AML-193 (cell line): ENCODE results near the gene TARM1.
"Not testable (repeated sequence)": the region's sequence is repeated elsewhere in the genome, so short reads cannot be mapped to it uniquely, and the experiment has no call there.

Experiments used
- DNase-seq, 2 experiments: peaks; one replicate each; lab custom pipeline; 2025; lab: John Stamatoyannopoulos, UW

Gene TARM1

DNA sequence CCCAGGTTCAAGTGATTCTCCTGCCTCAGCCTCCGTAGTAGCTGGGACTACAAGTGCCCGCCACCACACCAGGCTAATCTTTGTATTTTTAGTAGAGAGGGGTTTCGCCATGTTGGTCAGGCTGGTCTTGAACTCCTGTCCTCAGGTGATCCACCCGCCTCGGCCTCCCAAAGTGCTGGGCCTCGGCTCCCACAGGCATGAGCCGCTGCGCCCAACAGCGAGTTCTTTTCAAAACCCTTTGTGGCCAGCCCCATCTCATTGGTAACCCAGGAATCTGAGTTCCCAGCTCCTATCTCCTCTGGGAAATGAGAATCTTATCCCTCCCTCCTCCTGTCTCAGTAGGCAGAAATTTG, 18.7 kb upstream of the TARM1 start:
- DNase-seq = not testable (repeated sequence)

DNA sequence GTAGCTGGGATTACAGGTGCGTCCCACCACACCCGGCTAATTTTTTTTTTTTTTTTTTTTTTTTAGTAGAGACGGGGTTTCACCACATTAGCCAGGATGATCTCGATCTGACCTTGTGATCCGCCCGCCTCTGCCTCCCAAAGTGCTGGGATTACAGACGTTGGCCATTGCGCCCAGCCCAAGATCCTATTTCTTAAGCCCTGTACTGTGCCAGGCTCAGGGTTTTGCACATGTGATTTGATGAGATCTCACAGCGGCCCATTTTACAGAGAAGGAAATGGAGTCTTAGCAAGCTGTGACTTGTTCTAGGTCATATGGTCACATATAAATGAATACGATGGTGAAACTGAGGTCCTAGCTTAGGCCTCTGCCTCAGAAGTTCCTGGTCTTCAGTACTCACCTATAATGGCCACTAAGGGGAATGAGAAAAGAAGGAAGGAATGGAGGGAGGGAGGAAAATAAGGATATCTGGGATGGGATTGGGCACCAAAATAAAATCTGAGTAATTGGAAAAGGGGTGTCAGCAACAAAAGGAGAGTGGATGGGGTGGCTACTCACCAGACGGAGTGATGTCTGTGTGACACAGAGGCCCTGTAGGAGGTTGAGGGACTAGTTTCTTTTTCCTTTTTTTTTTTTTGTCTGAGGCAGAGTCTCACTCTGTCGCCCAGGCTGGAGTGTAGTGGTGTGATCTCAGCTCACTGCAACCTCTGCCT, 18.2 kb upstream of the TARM1 start:
- no peak for DNase-seq

DNA sequence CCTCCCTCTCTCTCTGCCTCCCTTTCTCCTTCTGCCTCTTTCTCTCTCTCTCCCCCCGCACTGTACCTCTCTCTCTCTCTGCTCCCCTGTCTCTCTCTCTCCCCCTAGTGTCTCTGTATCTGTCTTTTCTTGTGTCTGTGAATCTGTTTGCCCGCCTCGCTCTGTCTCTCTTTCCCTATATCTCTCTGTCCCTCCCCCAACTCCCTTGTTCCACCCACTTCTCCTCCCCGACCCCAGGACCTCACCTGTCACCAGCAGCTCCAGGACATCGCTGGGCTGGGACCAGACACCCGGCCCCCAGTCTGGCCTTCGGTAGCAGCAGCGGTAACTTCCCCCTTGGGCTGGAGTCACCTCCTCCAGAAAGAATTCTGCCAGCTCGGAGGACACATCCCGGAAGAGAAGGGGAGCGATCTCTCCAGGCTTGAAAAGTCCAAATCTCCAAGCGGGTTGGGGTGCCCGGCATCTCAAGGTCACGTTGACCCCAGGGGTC, 15.5 kb upstream of the TARM1 start:
- peak; percentile 20 to 29 for DNase-seq

DNA sequence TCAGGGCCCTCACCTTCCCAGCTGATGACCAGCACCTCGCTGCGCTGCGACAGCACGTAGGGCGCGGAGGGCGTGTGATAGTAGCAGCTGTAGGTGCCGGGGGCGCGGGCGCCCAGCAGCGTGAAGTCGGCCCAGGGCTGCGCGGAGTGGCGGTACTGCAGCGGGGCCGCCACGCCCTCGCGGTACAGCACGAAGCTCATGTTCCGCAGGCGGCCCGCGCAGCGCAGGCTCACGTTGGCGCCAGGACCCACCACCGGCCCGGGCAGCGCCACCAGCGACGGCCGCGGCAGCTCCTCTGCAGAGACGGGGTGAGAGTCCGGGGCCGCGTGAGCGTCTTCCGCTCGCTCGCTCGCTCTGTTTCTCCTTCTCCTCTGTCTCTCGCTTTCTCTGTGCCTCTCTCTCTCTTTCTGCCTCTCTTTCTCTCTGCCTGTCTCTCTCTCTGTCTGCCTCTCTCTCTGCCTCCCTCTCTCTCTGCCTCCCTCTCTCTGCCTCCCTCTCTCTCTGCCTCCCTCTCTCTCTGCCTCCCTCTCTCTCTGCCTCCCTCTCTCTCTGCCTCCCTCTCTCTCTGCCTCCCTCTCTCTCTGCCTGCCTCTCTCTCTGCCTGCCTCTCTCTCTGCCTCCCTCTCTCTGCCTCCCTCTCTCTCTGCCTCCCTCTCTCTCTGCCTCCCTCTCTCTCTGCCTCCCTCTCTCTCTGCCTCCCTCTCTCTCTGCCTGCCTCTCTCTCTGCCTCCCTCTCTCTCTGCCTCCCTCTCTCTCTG, 14.9 kb upstream of the TARM1 start:
- not testable (repeated sequence) for DNase-seq

DNA sequence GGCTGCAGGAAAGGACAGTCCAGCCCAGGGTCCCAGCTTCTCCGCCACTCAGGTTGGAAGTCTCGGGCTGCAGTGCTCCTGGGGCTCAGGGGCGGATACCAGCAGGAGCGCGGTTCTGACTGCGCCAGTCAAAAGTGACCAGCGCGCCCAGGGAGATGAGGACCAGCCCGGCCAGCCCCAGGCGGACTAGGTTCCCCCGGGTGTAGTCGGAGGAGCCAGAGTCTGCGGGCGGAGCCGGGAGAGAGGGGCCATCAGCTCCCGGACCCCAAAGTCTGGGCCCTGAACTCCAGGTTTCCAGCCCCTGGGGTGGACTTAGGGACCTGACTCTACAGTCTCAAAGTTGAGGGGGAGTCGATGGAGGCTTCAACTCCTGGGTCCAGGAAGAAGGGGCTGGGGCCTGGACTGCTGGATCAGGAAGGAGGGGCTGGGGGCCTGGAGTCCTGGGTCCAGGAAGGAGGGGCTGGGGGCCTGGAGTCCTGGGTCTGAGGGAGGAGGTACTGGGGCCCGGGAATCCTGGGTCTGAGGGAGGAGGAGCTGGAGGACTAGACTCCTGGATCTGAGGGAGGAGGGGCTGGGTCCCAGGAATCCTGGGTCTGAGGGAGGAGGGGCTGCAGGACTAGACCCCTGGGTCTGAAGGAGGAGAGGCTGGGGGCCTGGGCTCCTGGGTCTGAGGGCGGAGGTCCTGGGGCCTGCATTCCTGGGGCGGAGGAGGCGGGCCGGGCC, 14.1 kb upstream of the TARM1 start:
- DNase-seq = no peak

DNA sequence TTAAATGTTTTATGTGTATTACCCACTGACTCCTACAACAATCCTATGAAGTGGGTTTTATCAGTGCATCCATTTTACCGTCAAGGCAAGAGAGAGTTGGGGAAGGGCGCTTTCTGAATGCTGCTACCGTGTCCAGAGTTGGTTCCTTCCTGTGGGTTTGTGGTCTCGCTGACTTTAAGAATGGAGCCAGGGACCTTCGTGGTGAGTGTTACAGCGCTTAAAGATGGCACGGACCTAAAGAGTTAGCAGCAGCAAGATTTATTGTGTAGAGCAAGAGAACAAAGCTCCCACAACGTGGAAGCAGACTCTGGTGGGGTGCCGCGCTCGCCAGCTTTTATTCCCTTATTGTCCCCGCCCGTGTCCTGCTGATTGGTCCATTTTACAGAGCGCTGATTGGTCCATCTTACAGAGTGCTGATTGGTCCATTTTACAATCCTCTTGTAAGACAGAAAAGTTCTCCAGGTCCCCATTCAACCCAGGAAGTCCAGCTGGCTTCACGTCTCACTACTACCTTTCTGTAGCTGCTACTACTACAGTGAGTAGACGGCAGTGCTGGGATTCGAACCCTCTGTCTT, 13.3 kb upstream of the TARM1 start:
- DNase-seq = no peak

DNA sequence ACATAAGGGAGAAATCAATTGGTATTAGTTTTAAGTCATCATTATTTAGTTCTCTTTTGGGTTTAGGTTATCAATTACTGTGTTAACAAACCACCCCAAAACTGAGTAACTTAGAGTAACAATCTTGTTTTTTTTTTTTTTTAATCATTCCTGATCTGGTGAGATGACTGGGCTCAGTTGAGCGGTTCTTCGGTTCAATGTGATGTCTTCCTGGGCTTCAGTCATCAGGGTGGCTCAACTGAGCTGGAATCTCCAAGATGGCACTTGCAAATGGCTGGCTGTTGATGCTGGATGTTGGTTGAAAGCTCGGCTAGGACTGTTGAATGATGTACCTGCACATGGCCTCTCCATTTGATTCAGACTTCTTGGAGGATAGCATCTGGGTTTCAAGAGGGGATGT, 3.2 kb upstream of the TARM1 start:
- no peak for DNase-seq

DNA sequence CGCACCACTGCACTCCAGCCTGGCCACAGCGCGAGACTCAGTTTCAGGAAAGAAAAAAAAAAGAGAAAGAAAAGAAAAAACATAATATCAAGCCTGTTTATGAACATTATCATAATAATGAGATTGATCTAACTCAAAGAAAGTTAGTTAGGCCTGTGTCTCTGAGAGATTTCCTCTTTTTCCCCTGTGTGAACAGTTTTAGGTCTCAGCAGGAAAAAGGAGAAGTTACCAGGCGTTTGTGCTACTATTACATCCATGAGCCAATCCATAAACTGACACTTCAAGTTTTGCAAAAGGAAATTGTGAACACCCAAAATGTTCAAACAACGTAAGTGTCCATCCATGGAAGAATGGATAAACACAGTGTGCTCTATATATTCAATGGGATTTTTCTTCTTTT, 3.8 kb downstream of the TARM1 start:
- DNase-seq = peak; percentile 87 to 88

DNA sequence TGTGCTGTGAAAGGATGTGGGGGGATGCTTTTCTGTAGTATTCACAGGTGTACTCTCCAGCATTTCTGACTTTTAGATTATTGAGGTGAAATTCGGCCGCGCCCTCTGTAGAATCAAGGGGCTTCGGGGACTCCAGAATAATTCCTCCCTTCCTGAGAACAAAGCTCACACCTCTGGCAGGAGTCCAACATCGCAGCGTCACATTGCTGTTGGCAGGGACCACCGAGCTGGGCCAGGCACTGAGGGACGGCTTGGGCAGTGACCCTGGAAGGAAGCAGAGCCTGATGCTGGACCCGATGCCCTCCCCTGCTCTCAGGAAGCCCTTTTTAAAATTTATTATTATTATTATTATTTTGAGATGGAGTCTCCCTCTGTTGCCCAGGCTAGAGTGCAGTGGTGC, 6.3 kb downstream of the TARM1 start:
- DNase-seq = no peak

DNA sequence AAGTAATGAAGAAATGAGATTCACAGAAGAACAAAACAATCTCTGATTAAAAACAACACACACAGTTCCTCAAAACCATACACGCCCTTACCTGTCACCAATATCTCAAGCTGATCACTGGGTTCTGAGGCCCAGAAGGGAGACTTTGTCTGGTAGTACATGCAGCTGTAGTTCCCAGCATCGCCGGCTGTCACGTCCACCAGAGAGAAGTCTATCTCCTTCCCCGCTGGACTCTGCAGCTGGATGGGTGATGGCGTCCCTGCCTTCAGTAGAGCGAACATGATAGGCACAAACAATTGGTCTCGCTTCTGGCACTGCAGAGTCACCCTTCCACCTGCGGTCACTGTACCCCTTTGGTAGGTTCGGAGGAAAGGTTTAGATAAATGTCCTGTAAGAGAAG, 7.3 kb downstream of the TARM1 start:
- DNase-seq = no peak

DNA sequence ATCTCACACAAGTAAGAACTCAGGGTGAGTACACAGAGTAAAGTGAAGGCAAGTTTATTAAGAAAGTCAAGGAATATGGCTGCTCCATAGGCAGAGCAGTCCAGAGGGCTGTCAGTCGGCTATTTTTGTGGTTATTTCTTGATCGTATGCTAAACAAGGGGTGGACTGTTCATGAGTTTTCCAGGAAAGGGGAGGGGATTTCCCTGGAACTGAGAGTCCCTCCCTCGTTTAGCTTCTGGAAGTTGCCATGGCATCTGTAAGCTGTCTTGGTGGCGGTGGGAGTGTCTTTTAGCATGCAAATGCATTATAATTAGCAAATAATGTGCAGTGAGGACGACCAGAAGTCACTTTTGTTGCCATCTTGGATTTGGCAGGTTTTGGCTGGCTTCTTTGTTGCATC, 11.7 kb downstream of the TARM1 start:
- no peak for DNase-seq

DNA sequence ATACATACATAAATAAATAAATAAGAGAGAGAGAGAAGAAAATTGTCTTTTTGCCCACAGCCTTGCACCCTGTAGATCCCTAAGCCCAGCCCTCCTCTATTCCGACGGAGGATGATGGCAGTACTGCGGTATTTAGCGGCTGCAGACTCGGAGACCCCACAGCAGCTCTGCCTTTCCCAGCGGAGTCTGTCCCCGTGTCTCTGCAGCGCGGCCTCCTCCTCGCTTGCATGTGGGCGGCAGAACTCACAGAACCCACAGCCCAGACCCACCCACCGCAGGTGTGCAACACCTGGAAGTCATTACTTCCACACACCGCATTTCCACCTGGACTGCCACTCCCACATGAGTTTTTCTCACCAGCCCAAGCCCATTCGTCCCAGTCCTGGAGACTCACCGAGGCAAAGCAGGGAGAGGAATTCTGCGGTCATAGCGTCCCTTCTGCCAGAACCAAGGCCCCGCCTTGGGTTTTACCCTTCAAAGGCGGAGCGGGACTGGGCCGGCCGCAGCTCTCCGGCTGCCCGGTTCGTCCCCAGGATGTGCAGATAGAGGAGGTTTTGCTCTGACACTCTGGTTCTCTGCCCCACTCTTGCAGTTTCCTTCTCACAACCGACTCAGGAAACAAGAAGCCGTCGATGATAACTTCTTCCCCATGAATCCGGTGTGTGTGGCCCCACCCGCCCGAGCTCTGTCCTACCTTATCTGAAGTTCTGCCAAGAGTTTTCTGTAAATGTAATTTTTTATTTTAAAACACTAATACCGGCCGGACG, 17.6 kb downstream of the TARM1 start, which contains the start of gene VSTM1:
VSTM1 (minus strand) TSS at position 548 of the 767 bp plus-strand sequence; CDS start at position 428, 120 bp downstream.
- DNase-seq = no peak

DNA sequence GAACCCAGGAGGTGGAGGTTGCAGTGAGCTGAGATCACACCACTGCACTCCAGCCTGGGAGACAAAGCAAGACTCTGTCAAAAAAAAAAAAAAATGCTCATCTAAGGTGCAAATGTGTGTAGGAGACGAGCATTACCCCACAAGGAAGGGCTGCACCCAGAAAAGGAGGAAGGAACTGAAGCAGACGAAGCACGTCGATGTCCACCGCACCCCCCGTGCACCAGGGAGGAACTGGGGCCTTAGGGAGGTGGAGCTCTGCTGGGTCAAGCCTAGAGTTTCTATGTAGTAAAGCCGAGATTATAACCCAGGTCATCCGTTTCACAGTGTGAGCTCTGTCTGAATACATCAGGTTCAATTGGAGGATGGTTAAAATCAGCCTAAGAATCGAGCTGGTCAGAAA, 18.5 kb downstream of the TARM1 start:
- peak; percentile 82 to 87 for DNase-seq

DNA sequence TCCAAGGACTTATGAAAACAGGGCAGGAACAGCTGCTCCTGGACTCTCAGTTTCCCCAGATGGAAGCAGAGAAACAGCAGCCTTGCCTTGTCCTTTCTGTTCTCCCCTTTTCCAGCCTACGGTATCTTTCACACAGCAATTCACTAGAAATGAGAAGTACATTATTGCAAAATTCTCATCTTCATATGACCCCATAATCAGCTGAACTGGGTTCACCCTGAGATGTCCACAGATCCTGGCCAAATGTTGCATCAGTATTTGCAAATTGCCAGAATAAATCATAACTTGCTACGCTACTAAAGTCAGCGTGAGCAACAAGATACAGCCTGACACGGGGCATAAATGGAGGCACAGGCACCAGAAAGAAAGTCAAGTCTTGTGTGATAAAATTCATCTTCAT, 33.5 kb downstream of the TARM1 start:
- DNase-seq = peak; percentile 70 to 82

DNA sequence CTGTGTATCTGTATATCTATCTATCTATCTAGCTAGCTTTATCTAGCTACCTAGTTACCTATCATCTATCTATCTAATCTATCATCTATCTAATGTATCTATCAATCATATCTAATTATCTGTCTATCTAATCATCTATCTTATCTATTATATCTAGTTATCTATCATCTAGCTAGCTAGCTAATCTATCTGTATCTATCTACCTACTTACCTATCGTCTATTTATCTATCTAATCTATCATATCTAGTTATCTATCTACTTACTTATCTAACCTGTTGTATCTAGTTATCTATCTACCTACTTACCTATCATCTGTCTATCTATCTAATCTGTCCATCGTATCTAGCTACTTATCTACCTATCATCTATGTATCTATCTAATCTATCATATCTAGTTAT, 35.4 kb downstream of the TARM1 start:
- DNase-seq = no peak

DNA sequence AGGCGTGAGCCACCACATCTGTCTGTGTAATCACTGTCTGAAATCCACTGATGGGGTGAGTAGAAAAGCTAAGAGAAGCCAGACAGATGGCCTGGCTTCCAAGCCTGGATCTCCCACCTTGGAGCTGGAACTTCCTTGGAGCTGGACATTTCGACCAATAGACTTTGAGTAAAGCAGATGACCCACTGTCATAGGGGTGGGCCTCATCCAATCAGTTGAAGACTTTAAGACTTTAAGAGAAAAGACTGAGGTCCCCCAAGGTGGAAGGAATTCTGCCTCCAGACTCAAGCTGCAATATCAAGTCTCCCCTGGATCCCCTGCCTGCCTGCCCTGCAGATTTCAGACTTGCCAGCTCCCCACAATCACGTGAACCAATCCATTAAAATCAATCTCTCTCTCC, 38.2 kb downstream of the TARM1 start:
- no peak for DNase-seq

DNA sequence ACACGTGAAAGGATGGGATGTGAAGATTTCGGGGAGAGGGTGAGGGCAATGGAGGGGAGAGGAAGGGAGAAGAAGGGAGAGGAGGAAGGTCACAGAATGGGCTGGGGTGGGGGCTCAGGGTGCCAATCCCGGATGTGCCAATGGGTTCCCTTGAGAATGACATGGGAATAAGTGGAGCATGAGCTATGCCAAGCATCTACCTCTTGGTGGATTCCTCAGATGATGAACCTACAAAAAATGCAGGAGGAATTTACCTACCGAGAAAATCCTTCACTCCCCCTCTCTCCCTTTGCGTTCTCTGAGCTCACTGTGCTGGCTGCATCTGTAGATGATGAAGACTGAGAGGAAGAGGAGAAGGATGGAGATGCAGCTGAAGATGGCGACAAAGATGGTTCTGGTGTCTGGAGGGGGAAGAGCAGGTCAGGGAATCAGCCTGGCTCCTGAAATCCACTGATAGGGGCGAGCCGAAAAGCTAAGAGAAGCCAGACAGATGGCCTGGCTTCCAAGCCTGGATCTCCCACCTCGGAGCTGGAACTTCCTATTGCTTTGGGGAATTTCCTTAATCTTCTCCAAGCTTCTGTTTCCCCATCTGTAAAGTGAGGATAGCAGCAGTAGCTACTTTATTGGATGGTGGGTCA, 39.1 kb downstream of the TARM1 start:
- no peak for DNase-seq

DNA sequence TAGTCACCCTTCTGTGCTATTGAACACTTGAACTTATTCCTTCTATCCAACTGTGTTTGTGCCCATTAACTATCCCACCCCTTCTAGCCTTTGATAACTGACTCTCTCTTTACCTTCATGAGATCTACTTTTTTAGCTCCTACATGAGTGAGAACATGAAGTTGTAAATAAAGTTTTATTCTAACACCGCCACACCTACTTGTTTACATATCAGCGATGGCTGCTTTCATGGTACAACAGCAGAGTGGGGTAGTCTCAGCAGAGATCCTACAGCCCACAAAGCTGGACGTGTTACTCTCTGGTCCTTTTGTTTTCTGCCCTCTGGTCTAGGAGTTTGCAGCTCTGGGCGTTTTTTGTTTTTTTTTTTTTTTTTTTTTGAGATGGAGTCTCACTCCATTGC, 41.2 kb downstream of the TARM1 start:
- DNase-seq = no peak

DNA sequence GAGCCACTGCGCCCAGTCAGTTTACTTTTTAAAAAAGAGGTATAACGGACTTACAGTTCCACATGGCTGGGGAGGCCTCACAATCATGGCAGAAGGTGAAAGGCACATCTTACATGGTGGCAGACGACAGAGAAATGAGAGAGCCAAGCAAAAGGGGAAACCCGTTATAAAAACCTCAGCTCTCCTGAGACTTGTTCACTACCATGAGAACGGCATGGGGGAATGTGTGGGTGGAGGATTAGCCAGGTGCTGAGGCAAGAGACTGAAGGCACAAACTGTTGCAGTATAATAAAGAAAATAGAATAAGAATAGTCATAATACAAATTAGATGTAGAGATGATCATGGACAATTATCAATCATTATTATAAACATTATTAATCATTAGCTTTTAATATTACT, 44.6 kb downstream of the TARM1 start:
- DNase-seq = not testable (repeated sequence)

DNA sequence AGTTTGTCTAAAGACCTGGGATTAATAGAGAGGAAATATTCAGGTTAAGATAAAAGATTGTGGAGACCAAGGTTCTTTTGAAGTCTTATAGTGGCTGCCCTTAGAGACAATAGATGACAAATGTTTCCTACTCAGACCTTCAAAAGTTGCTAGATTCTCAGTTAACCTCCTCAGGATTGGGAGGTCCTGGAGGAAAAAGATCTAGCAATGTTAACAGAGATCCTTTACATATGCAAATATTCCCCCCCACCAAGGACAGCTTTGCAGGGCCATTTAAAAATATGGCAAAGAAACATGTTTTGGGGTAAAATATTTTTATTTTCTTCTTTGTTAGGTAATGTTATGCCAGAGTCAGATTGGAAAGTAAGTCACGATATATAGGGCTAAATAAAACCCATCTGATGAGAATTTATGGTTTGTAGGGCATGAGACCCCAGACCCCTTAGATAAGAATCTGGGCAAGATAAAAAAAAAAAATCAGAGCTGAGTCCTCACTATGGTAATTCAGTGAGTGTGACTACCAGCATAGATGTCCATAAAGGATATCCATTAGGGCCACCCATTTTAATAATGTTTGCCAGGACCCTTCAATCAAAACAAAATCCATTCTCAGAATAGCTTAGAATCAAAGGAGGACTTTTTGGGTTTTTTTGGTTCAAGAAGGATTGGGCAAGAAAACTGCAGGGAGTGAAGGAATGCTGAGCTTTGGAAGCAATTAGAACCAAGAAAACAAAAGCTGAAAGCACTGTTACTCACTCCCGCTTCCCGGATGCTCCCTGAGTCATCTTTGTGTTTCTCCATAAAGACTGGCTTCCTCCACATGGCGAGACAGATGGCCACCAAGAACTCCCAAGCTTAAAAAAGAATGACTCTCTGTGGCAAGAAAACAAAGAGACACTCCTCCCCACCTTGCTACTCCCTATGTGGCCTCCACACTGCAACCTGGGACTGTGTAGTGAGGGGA, 45.7 kb downstream of the TARM1 start:
- no peak for DNase-seq
